Common myeloid progenitor, CD34-positive (primary cell): ENCODE measurements around the gene RNF148. TPM values are rescaled to one million over a fixed set of nuclear protein-coding genes. Genes with fewer than 3 reads are reported as not detected.

Experiments used
- CTCF ChIA-PET: fragments of 350-600 bp; sonication (Branson Sonifier 250); formaldehyde crosslinking; loops from one replicate; lab custom pipeline; 2021; ENCODE audit warnings: antibody characterized with exemption; lab: Charles Lee
- POLR2A ChIA-PET: fragments of 350-600 bp; sonication (Branson Sonifier 250); formaldehyde crosslinking; loops from one replicate; lab custom pipeline; 2021; ENCODE audit warnings: antibody characterized with exemption; lab: Charles Lee
- DNase-seq, 3 donors: peaks; one replicate each; pipeline versions ENCODE4 v3.0.0 to v3.0.0-alpha.2; 2013
- H3K27ac ChIP-seq, 2 experiments: 1 replicate in 1 of 2; 2 replicates in 1 of 2; pipeline ENCODE4 v1.7.0; 2013; ENCODE audit warnings: inconsistent platforms in 2 of 2, low read length in 2 of 2, mild to moderate bottlenecking in 2 of 2, low read depth in 1 of 2, moderate library complexity in 1 of 2; ENCODE audit not compliant: severe bottlenecking in 2 of 2, insufficient read depth in 1 of 2, poor library complexity in 1 of 2
- H3K27me3 ChIP-seq, 5 experiments: replicated peaks in 2 of 5; 1 replicate in 3 of 5; 2 replicates in 2 of 5; pipeline versions ENCODE4 v1.6.1 to v1.7.0; 2013; ENCODE audit warnings: low read length in 4 of 5, mild to moderate bottlenecking in 2 of 5, moderate library complexity in 2 of 5, inconsistent platforms in 1 of 5; ENCODE audit not compliant: insufficient read depth in 5 of 5, control insufficient read depth in 4 of 5
- H3K36me3 ChIP-seq, 4 experiments: 1 replicate in 2 of 4; 2 replicates in 2 of 4; pipeline versions ENCODE4 v1.6.1 to v1.7.0; 2013; ENCODE audit warnings: low read length in 3 of 4, control low read depth in 1 of 4, mild to moderate bottlenecking in 1 of 4; ENCODE audit not compliant: control insufficient read depth in 4 of 4, insufficient read depth in 4 of 4
- H3K4me1 ChIP-seq, 4 experiments: 1 replicate in 3 of 4; 2 replicates in 1 of 4; pipeline versions ENCODE4 v1.6.1 to v1.7.1; 2013; ENCODE audit warnings: low read length in 3 of 4, mild to moderate bottlenecking in 3 of 4, control low read depth in 1 of 4, inconsistent platforms in 1 of 4, moderate library complexity in 1 of 4; ENCODE audit not compliant: control insufficient read depth in 4 of 4, insufficient read depth in 4 of 4; ENCODE audit errors: control extremely low read depth in 1 of 4
- H3K4me3 ChIP-seq, 7 experiments: 1 replicate in 4 of 7; 2 replicates in 3 of 7; pipeline versions ENCODE4 v1.5.1 to v1.7.0; 2013; ENCODE audit warnings: mild to moderate bottlenecking in 7 of 7, low read length in 6 of 7, moderate library complexity in 6 of 7, inconsistent platforms in 2 of 7, low read depth in 2 of 7, control low read depth in 1 of 7; ENCODE audit not compliant: insufficient read depth in 4 of 7, control insufficient read depth in 1 of 7; ENCODE audit errors: extremely low read depth in 1 of 7
- H3K9me3 ChIP-seq, 5 experiments: 1 replicate in 4 of 5; 2 replicates in 1 of 5; pipeline versions ENCODE4 v1.6.1 to v1.7.1; 2013; ENCODE audit warnings: low read length in 4 of 5, mild to moderate bottlenecking in 2 of 5, inconsistent platforms in 1 of 5, low read depth in 1 of 5, moderate library complexity in 1 of 5; ENCODE audit not compliant: control insufficient read depth in 4 of 5, insufficient read depth in 2 of 5; ENCODE audit errors: control extremely low read depth in 1 of 5
- WGBS: methylation state at CpG from one replicate; pipeline ENCODE4 v1.1.5; 2013; ENCODE audit not compliant: insufficient coverage; 5-methylcytosine and 5-hydroxymethylcytosine counted together
- polyA plus RNA-seq: library from polyadenylated mRNA; unstranded; fragments of 120-200 nt; gene quantifications from one replicate; pipeline ENCODE4 v1.2.1, GENCODE V29; 2013

Gene RNF148, protein sequence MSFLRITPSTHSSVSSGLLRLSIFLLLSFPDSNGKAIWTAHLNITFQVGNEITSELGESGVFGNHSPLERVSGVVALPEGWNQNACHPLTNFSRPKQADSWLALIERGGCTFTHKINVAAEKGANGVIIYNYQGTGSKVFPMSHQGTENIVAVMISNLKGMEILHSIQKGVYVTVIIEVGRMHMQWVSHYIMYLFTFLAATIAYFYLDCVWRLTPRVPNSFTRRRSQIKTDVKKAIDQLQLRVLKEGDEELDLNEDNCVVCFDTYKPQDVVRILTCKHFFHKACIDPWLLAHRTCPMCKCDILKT
- polyA plus RNA-seq = not detected

DNA sequence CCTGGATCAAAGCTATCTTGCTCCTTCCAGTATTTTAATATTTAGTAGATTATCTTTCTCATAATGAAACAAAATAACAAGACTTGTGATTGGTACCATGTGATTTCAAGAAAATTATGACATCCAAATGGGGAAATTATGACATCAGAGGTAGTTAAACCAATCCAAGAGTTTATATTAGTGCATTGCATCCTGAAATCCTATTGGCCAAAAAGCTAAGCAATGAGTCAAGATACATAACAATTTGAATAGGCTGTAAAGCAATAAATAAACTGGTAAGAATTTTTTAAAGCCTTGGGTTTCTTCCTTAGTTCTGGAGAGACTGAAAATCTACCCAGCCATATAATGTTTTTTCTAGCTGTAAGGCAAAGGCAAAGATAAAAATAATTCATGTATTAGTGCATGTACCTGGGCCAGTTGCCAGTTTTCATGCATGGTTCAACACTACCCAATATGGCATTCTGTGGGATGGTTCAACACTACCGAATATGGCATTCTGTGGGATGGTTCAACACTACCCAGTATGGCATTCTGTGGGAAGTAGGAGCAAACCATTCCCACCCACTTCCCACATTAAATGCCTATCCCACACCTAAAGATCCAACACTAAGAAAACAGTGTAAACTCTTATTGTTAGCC is at the start of gene RNF148:
Gene RNF148, minus strand, starts transcription at position 51 of the 639 bp plus-strand sequence. CDS start 172 bp downstream, outside the sequence.
- no peaks in the 10 kb centered on the region for H3K36me3 ChIP-seq
- no peaks in the 10 kb centered on the region for H3K27me3 ChIP-seq
- CTCF ChIA-PET = no interaction called here
- DNase-seq = no peak
- no peak within 1 kb of the TSS for H3K4me3 ChIP-seq
- H3K27ac ChIP-seq = no peak within 1 kb of the TSS
- POLR2A ChIA-PET = no interaction called here
- H3K4me1 ChIP-seq = no peaks in the 10 kb centered on the region
- WGBS = 100% methylated on average over 1 of the region's 1 CpG
- no peaks in the 10 kb centered on the region for H3K9me3 ChIP-seq

DNA sequence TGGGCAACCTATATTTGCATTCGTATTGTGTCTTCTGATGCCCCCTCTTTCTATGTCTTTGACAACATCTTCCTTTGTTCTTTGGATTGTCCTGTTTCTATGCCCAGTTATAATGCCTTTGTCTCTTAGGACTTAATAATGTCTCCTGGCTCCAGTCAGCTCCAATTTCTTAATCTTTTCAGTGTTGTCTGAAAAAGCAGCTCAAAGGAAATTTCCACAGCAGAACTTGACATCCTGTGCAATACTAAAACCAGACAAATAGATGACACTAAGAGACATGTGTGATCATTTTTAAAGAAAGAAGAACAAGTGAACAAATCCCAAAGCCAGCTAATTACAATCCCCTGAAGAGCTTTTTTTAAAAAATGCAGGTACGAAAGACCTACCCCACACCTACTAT is 47.7 kb upstream of the RNF148 start:
- Histone ChIP-seq H3K9me3 (no peaks in the 10 kb centered on the region), H3K27me3 (no peaks in the 10 kb centered on the region), H3K27ac (no peak overlapping the region), H3K4me3 (no peak overlapping the region), H3K36me3 (no peaks in the 10 kb centered on the region), H3K4me1 (no peaks in the 10 kb centered on the region)
- CTCF ChIA-PET = no interaction called here
- POLR2A ChIA-PET = no interaction called here
- 80% methylated on average over 1 of the region's 2 CpGs for WGBS
- no peak for DNase-seq

DNA sequence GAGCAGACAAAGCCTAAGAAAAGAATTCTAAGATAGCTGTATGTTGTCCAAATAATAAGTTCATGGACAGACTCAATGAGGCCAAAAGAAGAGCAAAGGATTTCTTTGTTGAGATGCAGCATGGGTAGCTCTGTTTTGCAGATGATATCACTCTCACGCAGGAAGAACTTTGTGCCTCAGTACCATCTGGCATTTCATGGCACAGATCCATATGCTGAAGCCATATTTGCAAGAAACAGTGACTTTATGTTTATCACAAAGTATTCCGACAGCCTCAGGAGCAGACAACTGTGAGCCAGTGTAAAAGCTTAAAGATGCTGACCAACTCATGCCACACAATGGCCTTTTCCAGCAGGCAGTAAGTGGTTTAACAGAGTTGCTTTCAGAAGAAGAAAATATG is 45.5 kb upstream of the RNF148 start:
- POLR2A ChIA-PET = no interaction called here
- CTCF ChIA-PET = no interaction called here
- no peaks in the 10 kb centered on the region for H3K9me3 ChIP-seq
- H3K27me3 ChIP-seq = no peaks in the 10 kb centered on the region
- H3K4me1 ChIP-seq = no peaks in the 10 kb centered on the region
- no peaks in the 10 kb centered on the region for H3K36me3 ChIP-seq
- DNase-seq = no peak
- H3K27ac ChIP-seq = no peak overlapping the region
- WGBS = 100% methylated on average over 2 of the region's 2 CpGs
- H3K4me3 ChIP-seq = no peak overlapping the region

DNA sequence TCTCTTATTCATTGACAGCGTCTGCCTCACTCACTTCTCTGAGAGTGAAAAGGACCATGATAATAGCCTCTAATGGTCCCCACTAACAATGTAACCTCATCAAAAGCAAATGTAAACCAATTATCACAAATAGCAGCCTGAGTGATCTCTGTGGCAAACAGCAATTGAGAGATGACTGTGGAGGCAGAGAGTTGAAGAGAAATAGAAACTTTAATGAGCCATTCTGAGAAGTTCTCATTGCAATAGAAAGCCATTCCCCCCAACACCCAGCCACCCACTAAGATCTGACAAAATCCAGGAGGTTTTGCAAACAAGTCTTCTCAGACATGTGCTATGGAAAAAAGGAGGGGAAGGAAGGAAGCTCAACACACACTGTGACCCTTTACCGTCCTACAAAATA is 44.2 kb upstream of the RNF148 start:
- H3K9me3 ChIP-seq = no peaks in the 10 kb centered on the region
- H3K36me3 ChIP-seq = no peaks in the 10 kb centered on the region
- H3K27me3 ChIP-seq = no peaks in the 10 kb centered on the region
- H3K27ac ChIP-seq = no peak overlapping the region
- no peak for DNase-seq
- POLR2A ChIA-PET = no interaction called here
- H3K4me1 ChIP-seq = no peaks in the 10 kb centered on the region
- CTCF ChIA-PET = no interaction called here
- no peak overlapping the region for H3K4me3 ChIP-seq
- 71% methylated on average over 1 of the region's 2 CpGs for WGBS

DNA sequence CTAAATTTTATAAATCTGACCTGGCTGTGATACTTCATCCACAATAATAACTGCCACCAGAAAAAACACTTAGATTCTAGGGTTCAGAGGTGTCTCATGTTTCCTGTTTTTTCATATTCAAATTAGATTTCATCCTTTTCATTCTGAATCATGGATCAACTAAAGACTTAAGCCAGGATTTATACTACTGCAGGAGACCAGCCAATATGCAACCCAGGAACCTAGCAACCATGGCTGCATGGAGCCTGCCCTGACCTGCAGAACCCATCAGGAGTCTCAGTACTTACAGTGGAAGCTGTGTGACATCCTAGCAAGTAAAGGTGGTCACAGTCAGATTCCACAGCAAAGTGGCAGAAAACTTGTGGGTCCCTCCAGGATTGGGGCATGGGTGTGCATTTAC is 40.5 kb upstream of the RNF148 start:
- no peak overlapping the region for H3K4me3 ChIP-seq
- ChIA-PET POLR2A (no interaction called here), CTCF (no interaction called here)
- H3K4me1 ChIP-seq = no peaks in the 10 kb centered on the region
- no peaks in the 10 kb centered on the region for H3K27me3 ChIP-seq
- no peaks in the 10 kb centered on the region for H3K9me3 ChIP-seq
- DNase-seq = no peak
- no peak overlapping the region for H3K27ac ChIP-seq
- H3K36me3 ChIP-seq = no peaks in the 10 kb centered on the region

DNA sequence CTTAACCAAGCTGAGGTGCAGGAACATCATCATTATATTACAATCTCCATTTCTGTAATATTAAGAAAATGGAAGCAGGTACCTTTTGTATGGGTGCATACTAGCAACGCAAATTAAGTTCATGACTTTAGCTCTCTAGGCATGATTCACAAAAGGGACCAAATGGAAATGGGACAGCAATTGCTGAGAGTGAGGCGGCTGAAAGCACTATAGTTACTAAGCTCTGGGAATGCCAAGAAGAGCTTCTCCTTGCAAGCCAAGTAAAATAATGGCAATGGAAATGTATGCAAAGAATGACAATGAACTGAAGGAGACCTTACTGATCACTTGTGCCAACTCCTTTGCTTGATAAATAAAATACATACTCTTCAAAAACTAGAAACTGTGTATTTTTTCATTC is 36.2 kb upstream of the RNF148 start:
- no peak for DNase-seq
- ChIA-PET POLR2A (no interaction called here), CTCF (no interaction called here)
- H3K9me3 ChIP-seq = no peaks in the 10 kb centered on the region
- no peaks in the 10 kb centered on the region for H3K4me1 ChIP-seq
- H3K27ac ChIP-seq = no peak overlapping the region
- no peaks in the 10 kb centered on the region for H3K36me3 ChIP-seq
- no peaks in the 10 kb centered on the region for H3K27me3 ChIP-seq
- H3K4me3 ChIP-seq = no peak overlapping the region
- WGBS = 89% methylated on average over 2 of the region's 2 CpGs

DNA sequence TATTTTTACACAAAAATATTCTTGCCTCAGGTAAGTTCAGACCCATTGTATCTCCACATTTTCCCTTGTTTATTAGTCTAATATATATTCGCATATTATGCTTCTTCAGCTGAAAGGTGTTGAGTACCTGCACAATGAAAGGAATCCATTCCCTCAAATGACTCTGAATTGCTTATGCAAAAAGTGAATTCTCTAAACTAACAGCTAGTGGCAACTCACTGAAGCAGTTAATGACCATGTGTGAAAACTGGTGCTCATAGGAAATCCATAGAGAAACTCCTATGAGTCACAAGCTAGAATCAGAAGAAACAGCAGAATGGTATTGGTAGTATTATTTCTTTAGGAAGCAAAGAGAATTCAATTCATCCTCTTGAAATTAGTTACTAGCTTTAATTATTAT is 33.5 kb upstream of the RNF148 start:
- Histone ChIP-seq H3K27me3 (no peaks in the 10 kb centered on the region), H3K27ac (no peak overlapping the region), H3K4me3 (no peak overlapping the region), H3K36me3 (no peaks in the 10 kb centered on the region), H3K9me3 (no peaks in the 10 kb centered on the region), H3K4me1 (no peaks in the 10 kb centered on the region)
- CTCF ChIA-PET = interaction anchor here (0.7 kb wide), 1 partner anchor 453 kb away, joined by 3 read pairs; no protein-coding TSS in a partner anchor
- POLR2A ChIA-PET = no interaction called here
- no CpG with 5 or more reads among the region's 1 CpG for WGBS
- no peak for DNase-seq
